Upper lobe of left lung (tissue), 4 donors: Measurements from ENCODE around the gene GRK2.

Experiments used
- CTCF ChIP-seq, 6 experiments: fragments of 450-650 bp in 4 of 6; fragments of 200-600 bp in 2 of 6; sonication (generic) in 2 of 6; IDR thresholded peaks; one replicate each; pipeline ENCODE4 v1.5.1; 2016 to 2019; ENCODE audit warnings: antibody characterized with exemption in 6 of 6
- POLR2A ChIP-seq, 4 donors: fragments of 450-650 bp; IDR thresholded peaks; one replicate each; pipeline ENCODE4 v1.5.1; 2016 to 2017; ENCODE audit warnings: antibody characterized with exemption in 4 of 4, mild to moderate bottlenecking in 2 of 4

- TF ChIP-seq CTCF (IDR thresholded peaks at IDR 0.05), result no peak
- no peak for TF ChIP-seq POLR2A (IDR thresholded peaks at IDR 0.05)
Measured at GRCh38 chr11:67320011-67320410, 53.7 kb downstream of the GRK2 start.
